Measurements from ENCODE around the gene IFT57. TPM values are rescaled to one million over a fixed set of nuclear protein-coding genes. Genes with fewer than 3 reads are reported as not detected.

Gene IFT57
- total and polyA plus RNA-seq, 2 experiments from 2014 or later: 28.6 to 49.0 TPM

DNA sequence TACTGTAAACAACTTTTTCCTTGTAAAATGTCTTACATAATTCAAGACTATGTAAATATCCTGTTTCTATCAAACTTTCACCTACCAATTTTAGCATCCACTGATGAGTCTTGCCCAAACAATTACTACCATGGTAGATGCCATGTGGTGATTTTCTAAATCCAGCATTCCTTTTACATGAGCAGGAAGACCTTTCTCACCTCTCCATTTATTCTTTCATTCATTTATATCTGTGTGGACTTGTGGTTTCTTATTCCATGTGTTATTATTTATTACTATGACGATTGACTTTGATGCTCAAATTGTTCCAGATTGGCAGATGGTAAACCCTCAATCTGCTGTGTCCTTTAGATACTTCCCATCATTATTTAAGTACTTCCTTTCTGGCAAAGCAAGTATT is 62.4 kb downstream of the IFT57 start:
- H3K36me3 Mint-ChIP-seq (ENCODE audit: low read depth): no peaks in the 10 kb centered on the region
- H3K79me2 ChIP-seq (replicated peaks; ENCODE audit: insufficient read depth): no peaks in the 10 kb centered on the region
- no peak overlapping the region for H3K27ac ChIP-seq (ENCODE audit: low read depth)
- no peak overlapping the region for H3K4me3 Mint-ChIP-seq
- H3K9me2 ChIP-seq (ENCODE audit: insufficient read depth): no peaks in the 10 kb centered on the region
- TF ChIP-seq POLR2AphosphoS5 (IDR thresholded peaks at IDR 0.05; ENCODE audit: low read depth) (no peak), NANOG (IDR thresholded peaks at IDR 0.05; ENCODE audit: borderline replicate concordance) (no peak), CREB1 (CRISPR knock-in tag; IDR thresholded peaks at IDR 0.05; ENCODE audit: low read depth) (no peak), EZH2phosphoT487 (IDR thresholded peaks at IDR 0.05; ENCODE audit: unreplicated experiment) (no peak), EZH2 (IDR thresholded peaks at IDR 0.05; ENCODE audit: low read depth, unreplicated experiment) (no peak), JUNB (IDR thresholded peaks at IDR 0.05; ENCODE audit: unreplicated experiment) (no peak), ZNF114 (CRISPR knock-in tag; IDR thresholded peaks at IDR 0.05) (no peak), STAT1 (IDR thresholded peaks at IDR 0.05; ENCODE audit: unreplicated experiment) (no peak), ZNF331 (CRISPR knock-in tag; IDR thresholded peaks at IDR 0.05; ENCODE audit: low read depth) (no peak)
- TF ChIP-seq, protein P1, sequence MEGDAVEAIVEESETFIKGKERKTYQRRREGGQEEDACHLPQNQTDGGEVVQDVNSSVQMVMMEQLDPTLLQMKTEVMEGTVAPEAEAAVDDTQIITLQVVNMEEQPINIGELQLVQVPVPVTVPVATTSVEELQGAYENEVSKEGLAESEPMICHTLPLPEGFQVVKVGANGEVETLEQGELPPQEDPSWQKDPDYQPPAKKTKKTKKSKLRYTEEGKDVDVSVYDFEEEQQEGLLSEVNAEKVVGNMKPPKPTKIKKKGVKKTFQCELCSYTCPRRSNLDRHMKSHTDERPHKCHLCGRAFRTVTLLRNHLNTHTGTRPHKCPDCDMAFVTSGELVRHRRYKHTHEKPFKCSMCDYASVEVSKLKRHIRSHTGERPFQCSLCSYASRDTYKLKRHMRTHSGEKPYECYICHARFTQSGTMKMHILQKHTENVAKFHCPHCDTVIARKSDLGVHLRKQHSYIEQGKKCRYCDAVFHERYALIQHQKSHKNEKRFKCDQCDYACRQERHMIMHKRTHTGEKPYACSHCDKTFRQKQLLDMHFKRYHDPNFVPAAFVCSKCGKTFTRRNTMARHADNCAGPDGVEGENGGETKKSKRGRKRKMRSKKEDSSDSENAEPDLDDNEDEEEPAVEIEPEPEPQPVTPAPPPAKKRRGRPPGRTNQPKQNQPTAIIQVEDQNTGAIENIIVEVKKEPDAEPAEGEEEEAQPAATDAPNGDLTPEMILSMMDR (conservative IDR thresholded peaks at IDR 0.05; ENCODE audit: low read depth in 2 of 2): no peak
- TF ChIP-seq, protein P2, sequence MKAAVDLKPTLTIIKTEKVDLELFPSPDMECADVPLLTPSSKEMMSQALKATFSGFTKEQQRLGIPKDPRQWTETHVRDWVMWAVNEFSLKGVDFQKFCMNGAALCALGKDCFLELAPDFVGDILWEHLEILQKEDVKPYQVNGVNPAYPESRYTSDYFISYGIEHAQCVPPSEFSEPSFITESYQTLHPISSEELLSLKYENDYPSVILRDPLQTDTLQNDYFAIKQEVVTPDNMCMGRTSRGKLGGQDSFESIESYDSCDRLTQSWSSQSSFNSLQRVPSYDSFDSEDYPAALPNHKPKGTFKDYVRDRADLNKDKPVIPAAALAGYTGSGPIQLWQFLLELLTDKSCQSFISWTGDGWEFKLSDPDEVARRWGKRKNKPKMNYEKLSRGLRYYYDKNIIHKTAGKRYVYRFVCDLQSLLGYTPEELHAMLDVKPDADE (IDR thresholded peaks at IDR 0.05): no peak
- TF ChIP-seq, protein P3, sequence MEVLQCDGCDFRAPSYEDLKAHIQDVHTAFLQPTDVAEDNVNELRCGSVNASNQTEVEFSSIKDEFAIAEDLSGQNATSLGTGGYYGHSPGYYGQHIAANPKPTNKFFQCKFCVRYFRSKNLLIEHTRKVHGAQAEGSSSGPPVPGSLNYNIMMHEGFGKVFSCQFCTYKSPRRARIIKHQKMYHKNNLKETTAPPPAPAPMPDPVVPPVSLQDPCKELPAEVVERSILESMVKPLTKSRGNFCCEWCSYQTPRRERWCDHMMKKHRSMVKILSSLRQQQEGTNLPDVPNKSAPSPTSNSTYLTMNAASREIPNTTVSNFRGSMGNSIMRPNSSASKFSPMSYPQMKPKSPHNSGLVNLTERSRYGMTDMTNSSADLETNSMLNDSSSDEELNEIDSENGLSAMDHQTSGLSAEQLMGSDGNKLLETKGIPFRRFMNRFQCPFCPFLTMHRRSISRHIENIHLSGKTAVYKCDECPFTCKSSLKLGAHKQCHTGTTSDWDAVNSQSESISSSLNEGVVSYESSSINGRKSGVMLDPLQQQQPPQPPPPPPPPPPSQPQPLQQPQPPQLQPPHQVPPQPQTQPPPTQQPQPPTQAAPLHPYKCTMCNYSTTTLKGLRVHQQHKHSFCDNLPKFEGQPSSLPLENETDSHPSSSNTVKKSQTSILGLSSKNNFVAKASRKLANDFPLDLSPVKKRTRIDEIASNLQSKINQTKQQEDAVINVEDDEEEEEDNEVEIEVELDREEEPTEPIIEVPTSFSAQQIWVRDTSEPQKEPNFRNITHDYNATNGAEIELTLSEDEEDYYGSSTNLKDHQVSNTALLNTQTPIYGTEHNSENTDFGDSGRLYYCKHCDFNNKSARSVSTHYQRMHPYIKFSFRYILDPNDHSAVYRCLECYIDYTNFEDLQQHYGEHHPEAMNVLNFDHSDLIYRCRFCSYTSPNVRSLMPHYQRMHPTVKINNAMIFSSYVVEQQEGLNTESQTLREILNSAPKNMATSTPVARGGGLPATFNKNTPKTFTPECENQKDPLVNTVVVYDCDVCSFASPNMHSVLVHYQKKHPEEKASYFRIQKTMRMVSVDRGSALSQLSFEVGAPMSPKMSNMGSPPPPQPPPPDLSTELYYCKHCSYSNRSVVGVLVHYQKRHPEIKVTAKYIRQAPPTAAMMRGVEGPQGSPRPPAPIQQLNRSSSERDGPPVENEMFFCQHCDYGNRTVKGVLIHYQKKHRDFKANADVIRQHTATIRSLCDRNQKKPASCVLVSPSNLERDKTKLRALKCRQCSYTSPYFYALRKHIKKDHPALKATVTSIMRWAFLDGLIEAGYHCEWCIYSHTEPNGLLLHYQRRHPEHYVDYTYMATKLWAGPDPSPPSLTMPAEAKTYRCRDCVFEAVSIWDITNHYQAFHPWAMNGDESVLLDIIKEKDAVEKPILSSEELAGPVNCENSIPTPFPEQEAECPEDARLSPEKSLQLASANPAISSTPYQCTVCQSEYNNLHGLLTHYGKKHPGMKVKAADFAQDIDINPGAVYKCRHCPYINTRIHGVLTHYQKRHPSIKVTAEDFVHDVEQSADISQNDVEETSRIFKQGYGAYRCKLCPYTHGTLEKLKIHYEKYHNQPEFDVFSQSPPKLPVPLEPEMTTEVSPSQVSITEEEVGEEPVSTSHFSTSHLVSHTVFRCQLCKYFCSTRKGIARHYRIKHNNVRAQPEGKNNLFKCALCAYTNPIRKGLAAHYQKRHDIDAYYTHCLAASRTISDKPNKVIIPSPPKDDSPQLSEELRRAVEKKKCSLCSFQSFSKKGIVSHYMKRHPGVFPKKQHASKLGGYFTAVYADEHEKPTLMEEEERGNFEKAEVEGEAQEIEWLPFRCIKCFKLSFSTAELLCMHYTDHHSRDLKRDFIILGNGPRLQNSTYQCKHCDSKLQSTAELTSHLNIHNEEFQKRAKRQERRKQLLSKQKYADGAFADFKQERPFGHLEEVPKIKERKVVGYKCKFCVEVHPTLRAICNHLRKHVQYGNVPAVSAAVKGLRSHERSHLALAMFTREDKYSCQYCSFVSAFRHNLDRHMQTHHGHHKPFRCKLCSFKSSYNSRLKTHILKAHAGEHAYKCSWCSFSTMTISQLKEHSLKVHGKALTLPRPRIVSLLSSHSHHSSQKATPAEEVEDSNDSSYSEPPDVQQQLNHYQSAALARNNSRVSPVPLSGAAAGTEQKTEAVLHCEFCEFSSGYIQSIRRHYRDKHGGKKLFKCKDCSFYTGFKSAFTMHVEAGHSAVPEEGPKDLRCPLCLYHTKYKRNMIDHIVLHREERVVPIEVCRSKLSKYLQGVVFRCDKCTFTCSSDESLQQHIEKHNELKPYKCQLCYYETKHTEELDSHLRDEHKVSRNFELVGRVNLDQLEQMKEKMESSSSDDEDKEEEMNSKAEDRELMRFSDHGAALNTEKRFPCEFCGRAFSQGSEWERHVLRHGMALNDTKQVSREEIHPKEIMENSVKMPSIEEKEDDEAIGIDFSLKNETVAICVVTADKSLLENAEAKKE (CRISPR knock-in tag; IDR thresholded peaks at IDR 0.05): no peak
- TF ChIP-seq, protein P4, sequence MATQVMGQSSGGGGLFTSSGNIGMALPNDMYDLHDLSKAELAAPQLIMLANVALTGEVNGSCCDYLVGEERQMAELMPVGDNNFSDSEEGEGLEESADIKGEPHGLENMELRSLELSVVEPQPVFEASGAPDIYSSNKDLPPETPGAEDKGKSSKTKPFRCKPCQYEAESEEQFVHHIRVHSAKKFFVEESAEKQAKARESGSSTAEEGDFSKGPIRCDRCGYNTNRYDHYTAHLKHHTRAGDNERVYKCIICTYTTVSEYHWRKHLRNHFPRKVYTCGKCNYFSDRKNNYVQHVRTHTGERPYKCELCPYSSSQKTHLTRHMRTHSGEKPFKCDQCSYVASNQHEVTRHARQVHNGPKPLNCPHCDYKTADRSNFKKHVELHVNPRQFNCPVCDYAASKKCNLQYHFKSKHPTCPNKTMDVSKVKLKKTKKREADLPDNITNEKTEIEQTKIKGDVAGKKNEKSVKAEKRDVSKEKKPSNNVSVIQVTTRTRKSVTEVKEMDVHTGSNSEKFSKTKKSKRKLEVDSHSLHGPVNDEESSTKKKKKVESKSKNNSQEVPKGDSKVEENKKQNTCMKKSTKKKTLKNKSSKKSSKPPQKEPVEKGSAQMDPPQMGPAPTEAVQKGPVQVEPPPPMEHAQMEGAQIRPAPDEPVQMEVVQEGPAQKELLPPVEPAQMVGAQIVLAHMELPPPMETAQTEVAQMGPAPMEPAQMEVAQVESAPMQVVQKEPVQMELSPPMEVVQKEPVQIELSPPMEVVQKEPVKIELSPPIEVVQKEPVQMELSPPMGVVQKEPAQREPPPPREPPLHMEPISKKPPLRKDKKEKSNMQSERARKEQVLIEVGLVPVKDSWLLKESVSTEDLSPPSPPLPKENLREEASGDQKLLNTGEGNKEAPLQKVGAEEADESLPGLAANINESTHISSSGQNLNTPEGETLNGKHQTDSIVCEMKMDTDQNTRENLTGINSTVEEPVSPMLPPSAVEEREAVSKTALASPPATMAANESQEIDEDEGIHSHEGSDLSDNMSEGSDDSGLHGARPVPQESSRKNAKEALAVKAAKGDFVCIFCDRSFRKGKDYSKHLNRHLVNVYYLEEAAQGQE (IDR thresholded peaks at IDR 0.05; ENCODE audit: unreplicated experiment): no peak
- no peak overlapping the region for H3K4me3 ChIP-seq
- no peaks in the 10 kb centered on the region for H3F3A ChIP-seq (replicated peaks; ENCODE audit: low read depth)
- no peaks in the 10 kb centered on the region for H3K36me3 ChIP-seq (ENCODE audit: insufficient read depth)
- H3K4me1 Mint-ChIP-seq: no peaks in the 10 kb centered on the region
- H3K4me1 ChIP-seq (ENCODE audit: insufficient read depth): no peaks in the 10 kb centered on the region
- ATAC-seq (no peak), DNase-seq (ENCODE audit: low spot score) (no peak)
- H4K20me1 ChIP-seq (replicated peaks; ENCODE audit: insufficient read depth): no peaks in the 10 kb centered on the region
- no peak overlapping the region for H3K4me2 ChIP-seq
- no peak overlapping the region for H3K27ac Mint-ChIP-seq
- no peak overlapping the region for H2AFZ ChIP-seq
- no peaks in the 10 kb centered on the region for H3K27me3 Mint-ChIP-seq (ENCODE audit: insufficient read depth, low read depth, poor library complexity)
- no peaks in the 10 kb centered on the region for H3K9me3 Mint-ChIP-seq
- H3K27me3 ChIP-seq (ENCODE audit: insufficient read depth): no peaks in the 10 kb centered on the region

Data from GM23338 (cell line).